HL-60 (cell line): ENCODE measurements around the gene SYNRG.

ENCODE experiments used
- DNase-seq, 2 experiments: peaks; one replicate each; pipeline ENCODE4 v3.0.0-alpha.2; 2010 to 2020; ENCODE audit warnings: low read depth in 1 of 2, low spot score in 1 of 2
- H3K27ac ChIP-seq: fragments of 250-450 bp; sonication (Bioruptor Pico); replicated peaks from 2 replicates; pipeline ENCODE4 v1.5.1; 2020; ENCODE audit warnings: mild to moderate bottlenecking, moderate library complexity
- H3K27me3 ChIP-seq: fragments of 250-450 bp; sonication (Bioruptor Pico); 2 replicates; pipeline ENCODE4 v1.5.1; 2021; ENCODE audit warnings: mild to moderate bottlenecking, moderate library complexity; ENCODE audit not compliant: insufficient read depth, poor library complexity, severe bottlenecking
- H3K4me3 ChIP-seq: replicated peaks from 2 replicates; pipeline ENCODE4 v1.5.1; 2011; ENCODE audit warnings: mild to moderate bottlenecking, control low read depth, low read length; ENCODE audit not compliant: insufficient read depth
- GABPA ChIP-seq: IDR thresholded peaks from 2 replicates; pipeline ENCODE4 v1.6.1; 2012; ENCODE audit warnings: low read depth
- POLR2AphosphoS5 ChIP-seq: IDR thresholded peaks from 2 replicates; pipeline ENCODE4 v1.6.1; 2012; ENCODE audit warnings: low read depth
- REST ChIP-seq: IDR thresholded peaks from 2 replicates; pipeline ENCODE4 v1.6.1; 2012; ENCODE audit warnings: low read depth; ENCODE audit not compliant: insufficient replicate concordance
- SPI1 ChIP-seq: IDR thresholded peaks from 2 replicates; pipeline ENCODE4 v1.6.1; 2012; ENCODE audit warnings: low read depth, mild to moderate bottlenecking, borderline replicate concordance
- TF ChIP-seq, protein P1 (sequence below): IDR thresholded peaks from one replicate; pipeline ENCODE4 v1.5.1; 2011; ENCODE audit warnings: low read length, control low read depth, inconsistent platforms; ENCODE audit not compliant: insufficient read depth

Gene SYNRG

GRCh38 chr17:37553401-37553966 is 55.7 kb downstream of the SYNRG start:
- TF ChIP-seq SPI1 = 0 out of 2 replicates have a peak, but pooled peaks have one; percentile 1
- no peak for TF ChIP-seq REST
- DNase-seq = no peak
- H3K27me3 ChIP-seq = no peaks in the 10 kb centered on the region
- no peak overlapping the region for H3K27ac ChIP-seq
- H3K4me3 ChIP-seq = no peak overlapping the region

DNA sequence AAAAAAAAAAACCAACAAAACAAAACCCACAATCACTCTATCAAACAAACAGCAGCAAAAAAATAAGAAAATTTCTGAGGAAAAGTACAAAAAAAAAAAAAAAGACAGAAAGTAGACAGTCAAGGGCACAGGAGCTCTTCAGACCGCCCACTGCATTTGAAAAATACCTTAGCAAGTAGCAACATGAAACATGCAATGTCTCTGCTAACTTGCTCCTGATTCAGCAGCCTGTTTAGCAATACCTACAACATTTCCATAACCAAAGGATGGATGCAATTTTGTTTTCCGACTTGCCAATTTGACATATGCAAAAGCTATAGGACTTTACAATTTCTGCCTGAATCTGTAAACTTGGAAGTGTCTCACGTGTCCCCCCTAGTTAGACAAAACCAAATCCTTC is 57.4 kb downstream of the SYNRG start:
- DNase-seq = no peak
- TF ChIP-seq REST = no peak
- TF ChIP-seq GABPA = no peak
- TF ChIP-seq SPI1 = no peak
- TF ChIP-seq POLR2AphosphoS5 = no peak
- TF ChIP-seq, protein P1, sequence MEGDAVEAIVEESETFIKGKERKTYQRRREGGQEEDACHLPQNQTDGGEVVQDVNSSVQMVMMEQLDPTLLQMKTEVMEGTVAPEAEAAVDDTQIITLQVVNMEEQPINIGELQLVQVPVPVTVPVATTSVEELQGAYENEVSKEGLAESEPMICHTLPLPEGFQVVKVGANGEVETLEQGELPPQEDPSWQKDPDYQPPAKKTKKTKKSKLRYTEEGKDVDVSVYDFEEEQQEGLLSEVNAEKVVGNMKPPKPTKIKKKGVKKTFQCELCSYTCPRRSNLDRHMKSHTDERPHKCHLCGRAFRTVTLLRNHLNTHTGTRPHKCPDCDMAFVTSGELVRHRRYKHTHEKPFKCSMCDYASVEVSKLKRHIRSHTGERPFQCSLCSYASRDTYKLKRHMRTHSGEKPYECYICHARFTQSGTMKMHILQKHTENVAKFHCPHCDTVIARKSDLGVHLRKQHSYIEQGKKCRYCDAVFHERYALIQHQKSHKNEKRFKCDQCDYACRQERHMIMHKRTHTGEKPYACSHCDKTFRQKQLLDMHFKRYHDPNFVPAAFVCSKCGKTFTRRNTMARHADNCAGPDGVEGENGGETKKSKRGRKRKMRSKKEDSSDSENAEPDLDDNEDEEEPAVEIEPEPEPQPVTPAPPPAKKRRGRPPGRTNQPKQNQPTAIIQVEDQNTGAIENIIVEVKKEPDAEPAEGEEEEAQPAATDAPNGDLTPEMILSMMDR = no peak
- Histone ChIP-seq H3K4me3 (no peak overlapping the region), H3K27ac (no peak overlapping the region), H3K27me3 (no peaks in the 10 kb centered on the region)

- H3K27ac ChIP-seq = no peak overlapping the region
- no peak for DNase-seq
- no peak overlapping the region for H3K4me3 ChIP-seq
- TF ChIP-seq POLR2AphosphoS5 (no peak), REST (no peak), GABPA (no peak), SPI1 (no peak)
- TF ChIP-seq, protein P1 = no peak
- no peaks in the 10 kb centered on the region for H3K27me3 ChIP-seq
These were observed 61.2 kb downstream of the SYNRG start for GRCh38 chr17:37547986-37548385.
